HG03571 (cell line): ENCODE data around the gene DGKZ.

ENCODE experiments used
- ATAC-seq: cut with Tn5 transposase; IDR thresholded peaks from one replicate; pipeline ENCODE4 v1.9.1; 2021; ENCODE audit not compliant: unreplicated experiment

Gene DGKZ

DNA sequence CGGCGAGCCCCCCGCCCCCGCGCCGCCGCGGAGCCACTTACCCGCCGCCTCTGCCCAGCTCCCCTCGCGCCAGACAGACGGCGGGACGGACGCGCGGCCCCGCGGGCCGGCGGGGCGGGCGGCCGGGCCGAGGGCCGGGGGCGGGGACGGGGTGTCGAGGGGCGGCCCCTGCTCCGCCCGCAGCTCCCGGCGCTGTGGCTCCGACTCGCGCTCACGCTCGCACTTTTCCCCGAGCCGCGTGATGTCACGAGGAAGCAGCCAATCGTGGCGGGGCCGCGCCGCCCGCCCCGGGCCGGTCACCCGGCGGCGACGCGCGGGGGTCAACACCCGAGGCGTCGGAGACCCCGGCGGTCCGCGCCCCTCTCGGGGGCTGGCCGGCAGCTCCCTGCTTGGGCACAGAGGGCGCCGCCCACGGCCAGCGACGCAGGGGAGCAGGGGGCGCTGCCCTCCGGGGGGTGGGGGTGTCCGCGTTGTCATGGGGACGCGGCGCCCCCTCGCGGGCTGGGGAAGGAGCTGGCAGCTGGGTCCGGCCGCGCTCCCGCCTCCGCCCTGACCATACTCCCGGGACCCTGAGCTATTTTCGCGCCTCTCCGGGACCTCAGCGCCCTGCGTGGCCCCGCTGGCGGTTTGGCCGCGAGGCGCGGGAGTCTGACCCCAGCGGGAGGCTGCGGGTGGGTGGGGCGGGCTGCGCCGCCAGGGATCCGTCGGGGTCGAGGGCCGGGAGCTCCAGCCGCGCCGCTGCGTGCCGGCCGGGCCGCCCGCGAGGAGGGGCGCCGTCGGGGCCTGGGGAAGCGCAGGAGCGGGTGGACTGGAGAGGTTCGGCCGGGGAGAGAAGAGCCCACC is 44.5 kb downstream of the DGKZ start, which contains the start of gene CHRM4:
Gene CHRM4, minus strand, starts transcription at position 199 of the 843 bp plus-strand sequence. CDS start 5,219 bp downstream, outside the sequence.
- no peak for ATAC-seq

DNA sequence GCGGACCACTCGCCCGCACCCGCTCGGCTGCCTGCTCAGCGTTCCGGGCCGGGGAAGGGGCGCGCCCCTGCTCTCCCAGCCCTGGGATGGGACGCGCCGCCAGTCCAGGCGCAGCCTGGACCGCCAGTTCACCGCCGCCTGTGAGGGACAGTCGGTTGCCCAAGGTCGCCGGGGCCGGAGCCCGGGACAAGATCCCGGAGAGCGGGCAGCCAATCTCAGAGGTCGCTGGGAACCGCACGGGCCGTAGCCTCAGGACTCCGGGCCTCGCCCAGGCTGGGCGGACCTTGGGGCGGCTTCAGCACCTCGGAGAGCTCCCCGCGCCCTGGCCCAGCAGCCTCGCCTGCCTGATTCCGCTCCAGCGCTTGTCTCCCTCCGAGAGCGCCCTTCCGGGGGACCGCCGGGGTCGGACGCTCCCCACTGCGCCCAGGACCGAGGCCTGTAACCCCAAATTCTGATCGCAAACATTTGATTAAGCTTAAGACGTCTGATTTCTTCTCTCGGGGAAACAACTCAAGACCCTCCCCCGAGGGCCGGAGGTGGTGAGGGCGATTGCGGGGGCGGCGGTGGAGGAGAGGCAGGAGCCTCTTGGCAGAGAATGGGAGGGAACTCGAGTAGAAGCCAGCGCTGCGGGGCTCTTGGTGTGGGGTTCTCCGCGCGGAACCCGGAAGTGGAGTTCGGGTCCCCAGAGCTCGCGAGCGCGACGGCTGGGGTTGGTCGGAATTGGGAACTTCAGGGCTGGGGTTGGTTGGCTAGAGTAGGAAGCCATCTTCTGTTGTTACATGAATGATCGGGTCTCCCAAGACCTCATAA is 45.4 kb downstream of the DGKZ start:
- ATAC-seq: peak; percentile 66

DNA sequence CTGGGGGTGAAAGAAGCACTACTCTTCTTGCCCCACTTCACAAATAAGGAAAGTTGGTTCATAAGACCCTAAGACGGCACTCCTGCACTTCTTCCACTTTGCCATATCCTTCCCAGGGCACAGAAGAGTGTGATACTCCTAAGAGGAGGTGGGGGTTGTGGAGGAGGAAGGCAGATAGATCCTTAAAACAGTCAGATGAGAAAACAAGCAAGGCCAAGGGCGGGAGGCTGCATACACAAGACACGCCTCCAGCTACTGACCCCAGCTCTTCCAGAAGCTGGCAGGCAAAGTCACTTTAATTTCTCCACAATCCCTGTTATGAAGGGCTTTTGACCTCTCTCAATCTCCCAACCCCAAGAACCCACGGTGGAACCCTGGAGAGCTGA is 46.0 kb downstream of the DGKZ start:
- no peak for ATAC-seq

DNA sequence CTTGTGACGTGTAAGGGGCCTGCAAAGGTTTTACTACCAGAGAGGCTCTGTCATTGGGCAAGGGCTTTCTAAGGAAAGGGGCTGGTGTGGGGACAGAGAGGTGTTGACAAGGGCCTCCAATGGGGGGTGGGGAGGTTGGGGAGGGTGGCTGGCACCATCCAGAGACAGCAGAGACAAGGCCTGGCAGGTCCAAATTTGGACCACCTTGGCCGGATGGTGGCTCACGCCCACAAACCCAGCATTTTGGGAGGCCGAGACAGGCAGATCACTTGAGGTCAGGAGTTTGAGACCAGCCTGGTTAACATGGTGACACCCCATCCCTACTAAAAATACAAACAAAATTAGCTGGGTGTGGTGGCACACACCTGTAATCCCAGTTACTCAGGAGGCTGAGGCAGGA is 46.5 kb downstream of the DGKZ start:
- ATAC-seq: no peak

DNA sequence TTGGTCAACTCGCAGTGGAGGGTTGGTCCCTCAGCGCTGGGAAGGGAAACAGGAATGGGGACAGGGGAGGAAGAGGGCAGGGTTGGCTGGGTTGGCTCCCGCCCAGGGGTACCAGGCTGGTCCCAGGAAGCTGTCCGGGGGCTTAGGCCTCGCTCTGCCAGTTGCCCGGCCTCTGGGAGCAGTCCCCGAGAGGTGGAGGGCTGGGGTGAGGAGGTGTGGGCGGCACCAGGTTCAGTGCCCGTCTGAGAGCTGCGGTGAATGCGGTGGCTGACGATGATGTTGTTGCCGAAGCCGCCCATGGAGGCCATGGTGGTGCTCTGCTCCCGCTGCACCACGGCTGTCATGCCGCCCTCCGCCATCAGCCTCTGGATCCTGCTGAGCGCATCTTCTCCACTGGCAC is 50.3 kb downstream of the DGKZ start:
- ATAC-seq: no peak

DNA sequence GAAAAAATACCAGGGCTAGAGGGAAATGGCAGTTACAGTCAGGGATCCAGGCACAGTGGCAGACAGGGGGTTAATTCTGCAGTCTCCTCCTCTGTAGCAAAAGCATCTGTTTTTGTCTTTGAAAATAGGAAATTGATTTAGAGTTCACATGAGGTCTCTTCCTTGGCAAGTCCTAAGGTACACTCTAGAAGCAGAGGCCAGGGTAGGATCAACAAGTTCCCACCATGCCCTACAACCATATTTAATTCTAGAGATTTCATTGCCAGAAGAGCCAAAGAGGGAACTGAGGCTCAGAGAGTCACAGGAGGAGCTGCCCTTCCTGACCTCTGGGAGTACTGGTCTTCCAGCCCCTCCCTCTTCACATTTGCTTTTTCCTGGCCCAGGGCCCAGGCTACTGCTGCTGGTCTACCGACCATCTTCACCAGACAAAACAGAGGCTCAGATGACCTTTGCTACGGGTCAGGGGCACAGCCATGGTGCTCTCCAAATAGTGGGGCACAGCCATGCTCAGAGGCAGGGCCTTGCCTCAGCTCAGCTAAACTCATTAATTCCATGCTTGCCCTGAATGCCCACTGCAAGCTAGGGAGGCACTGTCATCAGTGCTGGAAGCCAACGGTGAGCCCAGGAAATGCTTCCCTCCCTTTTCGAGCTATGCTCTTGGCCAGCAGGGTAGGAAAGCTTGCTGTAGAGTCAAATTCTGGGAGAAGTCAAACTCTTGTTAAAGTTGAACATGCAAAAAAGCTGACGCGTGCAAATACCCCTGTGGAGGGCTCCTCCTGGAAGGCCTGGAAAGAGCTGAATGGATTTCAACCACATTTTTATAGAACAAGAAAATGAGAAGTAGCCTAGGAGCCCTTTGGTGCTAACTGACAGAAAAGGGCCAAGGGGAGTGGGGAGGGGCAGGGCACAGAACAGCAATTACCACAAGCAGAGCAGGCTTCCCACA is 56.0 kb downstream of the DGKZ start:
- no peak for ATAC-seq

DNA sequence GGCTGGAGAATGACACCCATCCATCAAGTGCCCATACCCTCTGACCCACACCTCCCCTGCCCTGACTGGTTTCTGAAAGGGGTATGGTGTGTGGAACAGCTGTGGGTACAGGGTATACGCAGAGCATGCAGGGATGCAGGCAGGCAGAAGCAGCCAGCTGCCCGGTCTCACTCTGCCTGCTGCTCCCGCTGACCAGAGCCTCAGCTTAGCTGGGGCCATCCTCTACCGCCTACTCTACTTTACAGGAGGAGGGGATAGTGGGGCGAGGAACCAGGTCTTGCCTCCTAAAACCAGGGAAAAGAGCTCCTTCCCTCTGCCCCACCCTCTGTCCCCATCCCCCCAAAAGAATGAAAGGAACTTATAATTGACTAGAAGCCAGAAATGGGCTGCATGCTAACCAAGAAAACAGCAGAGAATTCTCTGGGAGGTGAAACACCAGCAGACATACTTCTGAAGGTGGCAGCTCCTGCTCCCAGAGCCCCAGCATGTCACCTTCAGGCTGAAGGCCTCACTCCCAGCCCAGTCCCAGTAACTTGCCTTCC is 57.3 kb downstream of the DGKZ start:
- no peak for ATAC-seq

DNA sequence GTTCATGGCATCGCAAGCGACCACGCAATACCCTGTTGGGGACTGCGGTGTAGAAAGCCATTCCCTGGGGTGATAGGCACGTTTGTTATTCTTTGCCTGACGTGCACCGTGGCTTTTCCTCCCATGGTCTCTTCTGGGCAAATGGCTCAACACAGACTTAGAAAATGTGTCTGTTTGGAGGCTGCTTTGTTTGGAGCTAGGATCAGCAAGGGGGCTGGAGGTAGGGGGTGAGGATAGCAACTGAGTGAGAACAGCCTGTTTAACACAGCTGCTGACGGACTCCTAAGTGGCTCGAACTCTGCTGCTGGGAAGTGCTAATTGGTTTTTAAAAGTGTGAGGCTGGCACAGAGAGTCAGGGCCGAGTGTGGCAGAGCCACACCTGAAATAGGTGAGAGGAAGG is 60.4 kb downstream of the DGKZ start:
- no peak for ATAC-seq

DNA sequence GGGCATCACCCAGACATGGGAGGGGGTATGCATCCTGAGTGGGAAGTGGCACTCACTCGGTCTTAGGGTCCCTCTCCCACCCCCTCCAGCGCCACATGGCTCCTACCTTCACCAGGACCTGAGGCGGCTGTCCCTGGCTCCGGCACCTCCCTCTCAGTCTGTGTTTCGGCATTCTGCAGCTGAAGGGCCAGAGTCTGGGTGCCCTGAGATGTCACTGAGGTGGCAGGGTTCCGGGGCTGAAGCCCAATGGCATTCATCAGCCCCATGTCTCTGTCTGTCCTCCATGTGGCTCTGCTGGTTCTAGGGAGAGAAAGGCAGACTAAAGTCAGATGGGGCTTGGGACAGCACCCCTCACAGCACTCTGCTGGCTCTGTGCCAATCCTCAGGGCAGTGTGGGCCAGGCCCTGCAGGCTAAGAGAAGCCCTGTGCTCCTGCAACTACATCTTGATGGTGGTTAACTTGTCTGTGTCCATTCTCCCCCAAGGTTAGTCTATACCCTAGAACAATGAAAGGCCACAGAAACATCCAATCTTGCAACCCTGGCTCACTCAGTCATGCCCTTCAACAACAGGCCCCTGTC is 61.2 kb downstream of the DGKZ start:
- no peak for ATAC-seq

DNA sequence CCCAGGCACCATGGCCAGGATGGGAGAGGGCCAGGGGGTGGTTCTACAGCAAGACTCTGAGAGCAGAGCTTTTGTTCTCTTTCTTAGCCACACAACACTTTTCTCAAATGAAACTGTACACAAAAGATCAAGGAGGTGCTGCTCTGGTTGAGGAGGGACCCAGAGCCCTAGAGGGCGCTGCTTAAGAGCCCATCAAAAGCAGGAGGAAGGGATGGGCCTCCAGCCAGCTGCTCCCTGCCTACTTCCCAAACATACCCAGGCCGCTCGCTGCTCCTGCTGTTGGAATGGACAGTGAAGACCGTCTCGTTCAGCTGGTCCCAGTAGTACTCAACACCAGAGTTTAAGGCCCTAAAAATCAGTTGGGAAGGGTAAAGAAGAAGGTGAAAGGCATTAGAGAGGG is 62.8 kb downstream of the DGKZ start:
- ATAC-seq: no peak

DNA sequence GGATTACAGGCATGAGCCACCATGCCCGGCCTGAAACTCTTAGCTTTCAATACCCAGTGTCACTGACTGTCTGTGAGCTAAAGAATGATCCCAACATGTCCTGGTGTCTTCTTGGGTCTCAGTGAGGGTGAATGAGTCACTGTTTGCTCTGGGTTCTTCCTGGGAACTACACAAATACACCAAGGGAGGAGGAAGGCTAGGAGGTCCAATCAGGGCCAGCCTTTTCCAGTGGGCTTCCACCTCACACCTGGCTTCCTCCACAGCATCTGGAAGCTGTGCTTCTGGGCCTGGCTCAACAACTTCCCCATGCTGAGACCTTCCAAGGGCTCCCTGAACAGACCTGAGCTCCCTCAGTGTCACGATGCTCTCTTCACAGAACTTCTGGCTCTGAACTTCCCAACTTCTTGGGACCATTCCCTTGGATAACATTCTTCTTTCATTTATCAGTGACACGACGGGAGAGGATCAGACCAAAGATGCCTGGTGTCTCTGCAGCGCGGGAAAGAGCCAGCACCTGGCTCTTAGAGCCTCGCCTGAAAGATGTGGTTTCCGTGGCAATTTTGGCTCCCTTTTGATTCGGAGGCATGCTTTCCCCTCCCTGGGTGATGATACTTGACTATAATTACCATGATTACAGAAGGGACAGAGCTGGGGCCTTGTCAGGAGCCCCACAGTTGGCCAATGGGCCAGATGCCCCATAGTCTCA is 66.7 kb downstream of the DGKZ start:
- no peak for ATAC-seq

DNA sequence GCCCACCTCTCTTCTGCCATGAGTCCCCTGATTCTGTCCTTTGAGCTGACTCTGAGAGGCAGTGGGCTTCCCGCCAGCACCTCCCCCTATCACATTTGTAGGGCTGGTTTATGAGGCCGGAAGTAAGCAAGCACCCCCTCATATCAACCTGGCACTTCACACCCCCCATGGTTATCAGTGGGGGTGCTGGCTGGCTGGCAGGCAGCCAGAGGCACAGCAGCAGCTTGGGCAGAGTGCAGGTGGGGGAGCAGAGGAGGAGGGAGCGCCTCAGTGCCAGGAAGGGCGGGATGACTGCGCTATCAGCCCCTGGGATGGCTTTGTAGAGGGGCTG is 67.2 kb downstream of the DGKZ start:
- ATAC-seq: no peak

DNA sequence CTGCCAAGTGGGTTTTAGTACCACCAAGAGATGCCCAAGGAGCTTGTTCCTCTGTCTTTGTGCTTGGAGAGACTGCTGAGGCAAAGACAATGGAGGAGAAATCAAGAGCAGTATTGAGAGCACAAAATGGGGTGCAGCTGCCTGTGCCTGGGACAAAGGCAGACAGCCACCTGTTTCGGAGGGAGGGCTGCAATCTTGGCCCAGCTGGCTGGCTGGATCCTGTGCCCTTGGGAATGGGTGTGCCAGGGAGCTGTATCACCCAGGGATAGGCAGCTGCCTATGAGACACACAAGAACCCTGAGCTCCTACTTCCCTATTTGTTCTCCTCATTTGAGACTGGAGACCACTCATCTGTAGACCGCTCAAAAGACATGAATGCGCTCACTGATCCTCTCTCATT is 67.6 kb downstream of the DGKZ start:
- ATAC-seq: no peak

DNA sequence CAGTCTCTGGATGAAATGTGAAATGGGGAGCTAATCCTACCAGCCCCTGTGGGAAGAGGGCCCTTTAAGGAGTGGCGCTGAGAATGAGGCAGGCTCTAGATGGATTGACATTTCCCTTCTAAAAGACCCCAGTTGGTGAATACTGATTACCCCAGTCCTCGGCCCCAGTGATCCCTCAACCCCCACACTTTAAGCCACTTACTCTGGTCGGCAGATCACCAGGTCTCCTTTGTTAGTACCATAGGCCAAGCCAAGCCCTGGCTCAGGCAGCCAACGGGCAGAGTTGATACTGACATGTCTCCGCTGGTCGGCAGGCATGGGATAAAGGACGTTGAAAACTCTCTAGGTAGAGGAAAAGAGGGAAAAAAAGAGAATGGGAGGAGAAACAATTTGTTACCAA is 70.4 kb downstream of the DGKZ start:
- ATAC-seq: no peak

DNA sequence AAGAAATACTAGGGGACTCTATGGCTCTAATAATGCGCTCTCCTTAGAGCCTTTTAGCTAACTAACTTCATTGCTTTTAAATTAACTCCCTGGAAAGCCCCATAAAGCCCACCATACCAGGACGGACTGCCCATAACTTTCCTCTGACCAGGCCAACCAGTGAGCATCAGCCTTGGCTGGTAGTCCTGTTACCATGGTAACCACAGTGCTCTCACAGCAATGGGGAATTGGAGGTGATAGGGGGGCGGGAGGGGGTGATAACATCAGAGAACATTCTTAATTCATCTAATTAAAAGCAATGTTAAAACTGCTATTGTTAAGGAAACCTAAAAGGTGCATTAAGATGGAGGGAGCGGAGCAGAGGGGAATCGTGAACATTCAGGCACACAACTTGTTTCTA is 71.5 kb downstream of the DGKZ start:
- ATAC-seq: no peak

DNA sequence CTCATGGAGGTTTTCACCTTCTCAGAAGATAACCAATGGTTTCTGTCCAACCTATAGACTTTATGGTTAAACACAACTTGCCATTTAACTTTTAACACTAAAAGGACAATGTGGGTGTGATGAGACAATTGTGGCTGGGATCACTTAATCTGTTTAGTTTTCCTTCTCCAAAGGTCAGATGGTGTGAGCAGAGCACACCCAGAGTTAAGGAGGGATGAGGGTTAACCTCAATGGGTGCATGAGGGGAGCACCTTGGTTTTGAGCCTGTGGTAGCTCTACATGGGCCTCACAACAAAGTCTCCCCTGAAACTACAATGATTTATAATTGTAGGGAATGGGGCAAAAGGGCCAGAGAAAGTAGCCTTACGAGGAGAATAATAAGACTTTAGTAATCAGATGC is 73.2 kb downstream of the DGKZ start:
- ATAC-seq: no peak

DNA sequence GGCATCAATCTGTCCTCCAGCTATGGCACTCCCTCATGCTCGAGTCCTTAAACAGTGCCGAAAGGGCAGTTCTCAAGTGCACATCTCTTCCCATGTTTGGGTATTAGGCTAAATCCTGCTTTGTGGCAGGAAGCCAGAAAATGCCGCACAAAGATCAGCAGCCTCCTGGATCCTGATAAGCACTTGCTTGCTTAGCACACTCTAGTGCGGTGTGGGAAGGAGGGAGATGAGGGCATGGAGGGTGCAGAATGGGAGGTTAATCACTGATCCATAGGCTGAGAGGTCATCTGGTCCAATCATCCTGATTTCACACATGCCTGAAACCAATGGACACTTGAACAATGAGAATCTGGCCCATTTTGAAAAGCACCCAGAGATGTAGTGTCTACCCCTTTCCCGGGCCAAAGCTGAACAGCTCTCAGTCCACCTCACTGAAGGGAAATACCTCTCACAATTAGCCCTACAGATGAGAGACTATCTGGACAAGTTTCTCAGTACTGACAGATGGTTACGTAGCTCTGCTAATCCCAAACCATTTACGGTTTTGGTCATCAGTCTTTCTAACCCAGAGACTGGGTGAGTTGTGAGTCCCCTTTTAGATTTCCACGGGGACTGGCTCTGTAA is 74.1 kb downstream of the DGKZ start:
- ATAC-seq: no peak

DNA sequence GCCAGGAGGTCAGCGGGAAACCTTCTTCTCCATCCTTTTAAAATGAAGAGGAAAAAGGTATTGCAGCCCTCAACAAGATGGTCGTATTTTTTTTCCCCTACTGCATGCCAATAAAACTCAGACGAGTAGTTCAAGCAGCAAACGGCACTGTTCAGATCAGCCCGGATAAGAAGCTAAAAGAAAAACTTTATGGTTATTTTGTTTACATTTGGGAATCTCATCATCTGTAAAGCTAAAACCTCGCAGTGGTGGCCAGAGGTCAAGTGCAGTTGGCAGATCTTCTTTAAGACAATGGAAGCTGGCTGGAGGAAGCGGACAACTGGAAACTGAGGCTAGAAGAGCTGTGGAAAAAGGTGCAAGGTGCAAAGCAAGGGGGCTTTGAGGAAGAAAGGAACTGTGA is 75.3 kb downstream of the DGKZ start:
- ATAC-seq: no peak

DNA sequence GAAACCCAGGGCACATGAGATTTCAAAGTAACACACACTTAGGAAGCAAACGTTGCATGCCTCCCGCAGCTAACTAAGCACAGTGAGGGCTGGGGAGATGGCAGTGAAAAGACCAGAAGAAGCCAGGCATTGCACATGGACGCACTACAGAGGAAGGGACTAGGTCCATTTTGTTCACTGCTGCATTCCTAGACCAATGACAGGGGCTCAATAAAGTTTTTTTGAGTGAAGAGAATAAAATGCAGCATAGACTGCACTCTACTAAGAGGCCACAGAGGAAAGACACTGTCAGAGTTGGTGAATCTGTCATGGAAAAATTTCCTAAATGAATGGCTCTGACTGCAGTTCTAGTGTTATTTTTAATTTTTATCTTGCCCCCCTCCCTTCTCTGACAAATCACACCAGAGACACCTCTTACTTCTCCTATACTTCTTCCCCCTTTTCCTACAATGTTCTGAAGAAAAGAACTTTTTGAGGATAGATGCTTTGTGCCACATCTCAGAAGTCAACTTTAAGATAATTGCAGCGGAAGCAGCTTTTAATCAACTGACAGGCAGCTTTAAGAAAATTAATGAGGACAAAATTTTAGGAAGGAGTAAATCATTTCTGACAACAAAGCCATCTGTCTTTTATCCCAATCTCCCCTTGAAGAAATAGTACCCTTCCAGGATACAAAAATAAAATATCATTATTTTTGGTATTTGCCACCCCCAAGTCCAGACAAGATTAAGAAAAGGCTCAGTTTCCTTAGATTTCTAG is 79.1 kb downstream of the DGKZ start:
- no peak for ATAC-seq
